Measurements from ENCODE around the gene CEP170B. TPM values are rescaled to one million over a fixed set of nuclear protein-coding genes. Genes with fewer than 3 reads are reported as not detected.

The CEP170B gene
- total and polyA plus RNA-seq, 2 of the 8 experiments (the other 6 are each of a cell fraction or from before 2014, with no cell fraction given) = 9.1 to 33.8 TPM

GRCh38 chr14:104821971-104822608 lies 43.0 kb upstream of the CEP170B start:
- no peaks in the 10 kb centered on the region for H3K79me1 ChIP-seq (ENCODE audit: low read depth, low read length)
- no peak overlapping the region for H2BK20ac ChIP-seq (ENCODE audit: low read length)
- no peak overlapping the region for H3K4me2 ChIP-seq (ENCODE audit: insufficient read depth in 1 of 2, low read depth in 2 of 2, low read length in 2 of 2)
- H3K9me3 ChIP-seq (ENCODE audit: insufficient read depth in 2 of 2, low read depth in 1 of 2, low read length in 1 of 2) = no peaks in the 10 kb centered on the region
- WGBS, 2 experiments (ENCODE audit: extremely low coverage in 1 of 2, insufficient coverage in 1 of 2, insufficient read length in 1 of 2, insufficient replicate concordance in 2 of 2, low coverage in 1 of 2, low lambda C conversion rate in 2 of 2, missing lambda C conversion rate in 1 of 2) = 84% methylated on average over 24 of the region's 27 CpGs; no CpG with 5 or more reads in 1 of the 2 experiments
- peaks cover 0 to 25% (median 15%) of the 10 kb centered on the region in 4 experiments; a peak in 6 of 7 replicates for H3K27me3 ChIP-seq (replicated peaks in 1 of 4; ENCODE audit: control insufficient read depth in 3 of 4, extremely low read depth in 1 of 4, insufficient read depth in 3 of 4, low read length in 3 of 4)
- H2AK5ac ChIP-seq (ENCODE audit: low read depth, low read length) = no peak overlapping the region
- no peak overlapping the region for H4K5ac ChIP-seq (ENCODE audit: insufficient read length, low read depth, low read length)
- no peaks in the 10 kb centered on the region for H3K79me2 ChIP-seq (ENCODE audit: control insufficient read depth in 1 of 2, insufficient read depth in 2 of 2, low read length in 2 of 2)
- H3K18ac ChIP-seq (ENCODE audit: extremely low read depth, low read length) = no peak overlapping the region; the same call in 1 of the 2 replicates
- H4K91ac ChIP-seq (replicated peaks; ENCODE audit: insufficient read length, low read length) = no peak overlapping the region
- peaks cover 0 to 10% of the 10 kb centered on the region in 2 experiments for H4K20me1 ChIP-seq (replicated peaks in 1 of 2; ENCODE audit: control insufficient read depth in 1 of 2, insufficient read depth in 2 of 2, low read length in 2 of 2)
- H3K23ac ChIP-seq (ENCODE audit: insufficient read length) = no peak overlapping the region
- H3K4me1 ChIP-seq (replicated peaks in 1 of 4; ENCODE audit: control insufficient read depth in 3 of 4, insufficient read depth in 4 of 4, low read length in 3 of 4) = peaks cover 0 to 1% (median 1%) of the 10 kb centered on the region in 4 experiments; a peak in 3 of 7 replicates
- TF ChIP-seq ASH2L (IDR thresholded peaks at IDR 0.05; ENCODE audit: low read length) (no peak), POLR2AphosphoS5 (IDR thresholded peaks at IDR 0.05; ENCODE audit: low read depth, low read length) (no peak), ZNF274 (IDR thresholded peaks at IDR 0.05; ENCODE audit: borderline replicate concordance, extremely low read depth, low read length) (no peak), SIRT6 (IDR thresholded peaks at IDR 0.05; ENCODE audit: low read length) (no peak)
- H2BK120ac ChIP-seq (replicated peaks; ENCODE audit: low read depth, low read length) = no peak overlapping the region
- no peak overlapping the region for H3K4me3 ChIP-seq (ENCODE audit: extremely low read depth in 1 of 4, insufficient read depth in 2 of 4, low read depth in 3 of 4, low read length in 4 of 4)
- no peak for DNase-seq (ENCODE audit: low read depth in 1 of 2, low spot score in 2 of 2)
- no peak overlapping the region for H4K8ac ChIP-seq (ENCODE audit: extremely low read depth, insufficient read depth, low read length)
- peaks cover 0 to 4% (median 0%) of the 10 kb centered on the region in 4 experiments; a peak in 1 of 8 replicates for H3K36me3 ChIP-seq (ENCODE audit: control insufficient read depth in 2 of 4, insufficient read depth in 4 of 4, low read length in 3 of 4)
- ChIA-PET POLR2A (ENCODE audit: partially characterized antibody) (interaction anchor here (0.6 to 1.7 kb wide), 5 partner anchors 21 to 78 kb away, joined by 3 to 5 read pairs (median 3); no protein-coding TSS in a partner anchor), CTCF (ENCODE audit: partially characterized antibody) (interaction anchor here (0.6 to 3.1 kb wide), 14 partner anchors 10 to 98 kb away, joined by 3 to 37 read pairs (median 6); partner anchors contain the start of genes ADSS1 and ZBTB42)
- H3K56ac ChIP-seq (replicated peaks; ENCODE audit: insufficient read length, low read depth, low read length) = no peak overlapping the region
- H3K27ac ChIP-seq (ENCODE audit: low read depth, low read length) = no peak overlapping the region
- no peak overlapping the region for H2AFZ ChIP-seq (ENCODE audit: low read length)
- FAIRE-seq = no peak
- 0 out of 2 replicates have a peak overlapping the region, but pooled peaks have one; percentile 9 for H2BK12ac ChIP-seq (ENCODE audit: low read depth, low read length)
- peaks cover 17% of the 10 kb centered on the region; the same call in 1 of the 2 replicates for H3K23me2 ChIP-seq (ENCODE audit: low read depth, low read length)
- H3K9ac ChIP-seq (replicated peaks in 1 of 4; ENCODE audit: extremely low read depth in 1 of 4, low read depth in 3 of 4, low read length in 3 of 4) = no peak overlapping the region
- no peak overlapping the region for H2BK5ac ChIP-seq (ENCODE audit: low read depth, low read length)
- no peak overlapping the region for H3K4ac ChIP-seq (replicated peaks; ENCODE audit: insufficient read length, low read depth, low read length)
- H3K14ac ChIP-seq (ENCODE audit: insufficient read length) = no peak overlapping the region
- no peak overlapping the region for H2BK15ac ChIP-seq (ENCODE audit: low read length)

All from H1 (cell line).